Middle frontal gyrus (tissue), 1 donor: ENCODE results near the gene KRTAP22-1.

Source experiments
- DNase-seq: peaks from one replicate; pipeline ENCODE4 v3.0.0-alpha.2; 2015; ENCODE audit warnings: low spot score; ENCODE audit errors: extremely low spot score

The KRTAP22-1 gene

GRCh38 chr21:30625449-30626165 is 24.7 kb downstream of the KRTAP22-1 start:
- DNase-seq: no peak

DNA sequence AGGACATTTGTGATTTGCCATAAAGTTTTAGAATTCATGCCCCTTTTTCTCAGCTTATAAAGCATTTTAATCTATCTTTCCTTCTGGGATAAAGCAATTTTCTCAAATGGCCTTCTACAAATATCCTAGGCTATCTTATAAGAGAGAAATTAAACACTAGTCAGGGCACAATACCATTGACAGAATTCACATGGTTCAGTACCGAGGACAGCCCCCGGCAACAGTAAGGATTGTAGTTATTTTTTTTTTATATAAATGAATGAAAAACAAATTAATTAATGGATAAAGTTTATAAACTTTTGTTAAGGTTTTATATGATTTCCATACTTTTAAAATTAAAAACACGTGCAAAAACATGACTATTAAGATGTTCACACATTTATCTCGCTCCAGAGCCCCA is 27.2 kb downstream of the KRTAP22-1 start:
- no peak for DNase-seq

- DNase-seq: no peak
Measured at GRCh38 chr21:30629200-30629599, 28.3 kb downstream of the KRTAP22-1 start.

- DNase-seq: no peak
Measured at GRCh38 chr21:30634906-30635305, 34.0 kb downstream of the KRTAP22-1 start, which contains the start of gene KRTAP20-2. TSS of gene KRTAP20-2 (plus strand) at chr21:30635206. CDS start at chr21:30635264, 58 bp downstream.

- DNase-seq: no peak
Measured at GRCh38 chr21:30638686-30639085, 37.8 kb downstream of the KRTAP22-1 start.

DNA sequence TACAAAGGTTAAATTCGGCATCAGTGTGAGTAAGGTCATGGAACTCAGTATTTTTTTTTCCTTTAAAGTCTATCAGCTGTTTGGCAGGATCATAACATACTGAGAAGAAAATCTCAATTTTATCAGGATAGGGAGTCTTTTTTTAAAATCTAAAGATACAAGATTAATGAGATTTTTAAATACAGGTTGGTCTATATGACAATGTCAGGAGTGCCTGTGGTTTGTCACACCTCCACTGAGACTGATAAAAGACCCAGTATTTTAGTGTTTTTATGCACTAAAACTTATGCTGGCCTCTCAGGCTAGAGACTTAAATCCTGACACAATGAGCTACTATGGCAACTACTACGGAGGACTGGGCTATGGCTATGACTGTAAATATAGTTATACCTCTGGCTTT is 41.7 kb downstream of the KRTAP22-1 start, which contains the start of gene KRTAP20-3:
KRTAP20-3 (plus strand) TSS at position 301 of the 400 bp plus-strand sequence.
- DNase-seq: no peak

GRCh38 chr21:30646904-30647414 is 46.1 kb downstream of the KRTAP22-1 start:
- no peak for DNase-seq
